ENCODE data around the gene CYP2A7.
"Not testable (repeated sequence)": the region's sequence is repeated elsewhere in the genome, so short reads cannot be mapped to it uniquely, and the experiment has no call there.

Gene CYP2A7

DNA sequence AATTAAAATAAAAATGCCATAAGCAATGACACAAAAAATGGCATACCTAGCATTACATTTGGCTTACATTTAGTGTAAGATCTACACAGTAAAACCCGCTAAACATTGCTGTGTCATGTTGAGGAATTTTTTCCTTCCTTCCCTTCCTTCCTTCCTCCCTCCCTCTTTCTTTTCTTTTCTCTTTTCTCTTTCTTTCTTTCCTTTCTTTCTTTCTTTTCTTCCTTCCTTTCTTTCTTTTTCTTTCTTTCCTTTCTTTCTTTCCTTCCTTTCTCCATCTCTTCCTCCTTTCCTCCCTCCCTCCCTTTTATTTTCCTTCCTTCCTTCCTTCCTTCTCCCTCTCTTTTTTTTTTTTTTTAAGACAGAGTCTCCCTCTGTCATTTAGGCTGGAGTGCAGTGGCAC is 43.6 kb downstream of the CYP2A7 start:
- DNase-seq = not testable (repeated sequence)

- DNase-seq = no peak
Measured at GRCh38 chr19:40836754-40837429, 45.1 kb downstream of the CYP2A7 start.

DNA sequence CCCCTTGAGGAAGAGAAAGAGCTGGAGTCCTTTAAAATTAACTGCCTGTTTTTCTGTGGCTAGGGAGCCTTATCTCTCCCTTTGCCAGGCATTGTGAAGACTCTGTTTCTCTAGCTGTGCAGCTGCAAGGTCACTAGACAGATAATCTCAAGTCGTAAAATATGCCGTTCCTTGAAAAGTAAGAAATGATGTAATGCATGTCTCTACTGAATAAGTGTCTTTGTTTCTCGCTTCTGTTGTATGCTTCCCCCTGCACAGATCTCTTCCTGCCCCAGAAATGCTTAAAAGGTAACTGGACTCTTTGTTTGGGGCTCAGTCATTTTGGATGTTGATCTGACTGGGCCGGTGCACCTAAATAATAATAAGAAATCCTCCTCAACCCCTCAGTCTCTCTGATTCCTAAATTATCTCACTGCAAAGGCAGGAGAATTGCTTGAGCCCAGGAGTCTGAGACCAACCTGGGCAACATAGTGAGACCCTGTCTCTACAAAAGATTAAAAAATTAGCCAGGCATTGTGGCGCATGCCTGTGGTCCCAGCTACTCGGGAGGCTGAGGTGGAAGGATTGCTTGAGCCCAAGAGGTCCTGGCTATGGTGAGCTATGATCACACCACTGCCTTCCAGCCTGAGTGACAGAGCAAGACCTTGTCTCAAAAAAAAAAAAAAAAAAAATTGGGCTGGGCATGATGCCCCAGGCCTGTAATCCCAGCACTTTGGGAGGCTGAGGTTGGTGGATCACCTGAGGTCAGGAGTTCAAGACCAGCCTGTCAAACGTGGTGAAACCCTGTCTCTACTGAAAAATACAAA is 48.1 kb downstream of the CYP2A7 start:
- DNase-seq = peak; percentile 80

DNA sequence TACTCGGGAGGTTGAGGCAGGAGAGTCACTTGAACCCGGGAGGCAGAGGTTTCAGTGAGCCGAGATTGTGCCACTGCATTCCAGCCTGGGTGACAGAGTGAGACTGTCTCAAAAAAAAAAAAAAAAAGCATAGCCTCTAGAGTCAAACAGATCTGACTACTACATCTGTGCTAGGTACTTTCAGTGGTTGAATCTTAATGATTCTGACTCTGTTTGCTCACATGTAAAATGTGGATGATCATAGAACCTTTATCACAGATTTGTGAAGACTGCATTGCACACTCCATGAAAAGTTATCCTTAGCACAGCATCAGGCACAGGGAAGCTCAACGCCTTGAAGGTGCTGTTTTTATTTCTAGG is 49.6 kb downstream of the CYP2A7 start:
- DNase-seq = not testable (repeated sequence)

DNA sequence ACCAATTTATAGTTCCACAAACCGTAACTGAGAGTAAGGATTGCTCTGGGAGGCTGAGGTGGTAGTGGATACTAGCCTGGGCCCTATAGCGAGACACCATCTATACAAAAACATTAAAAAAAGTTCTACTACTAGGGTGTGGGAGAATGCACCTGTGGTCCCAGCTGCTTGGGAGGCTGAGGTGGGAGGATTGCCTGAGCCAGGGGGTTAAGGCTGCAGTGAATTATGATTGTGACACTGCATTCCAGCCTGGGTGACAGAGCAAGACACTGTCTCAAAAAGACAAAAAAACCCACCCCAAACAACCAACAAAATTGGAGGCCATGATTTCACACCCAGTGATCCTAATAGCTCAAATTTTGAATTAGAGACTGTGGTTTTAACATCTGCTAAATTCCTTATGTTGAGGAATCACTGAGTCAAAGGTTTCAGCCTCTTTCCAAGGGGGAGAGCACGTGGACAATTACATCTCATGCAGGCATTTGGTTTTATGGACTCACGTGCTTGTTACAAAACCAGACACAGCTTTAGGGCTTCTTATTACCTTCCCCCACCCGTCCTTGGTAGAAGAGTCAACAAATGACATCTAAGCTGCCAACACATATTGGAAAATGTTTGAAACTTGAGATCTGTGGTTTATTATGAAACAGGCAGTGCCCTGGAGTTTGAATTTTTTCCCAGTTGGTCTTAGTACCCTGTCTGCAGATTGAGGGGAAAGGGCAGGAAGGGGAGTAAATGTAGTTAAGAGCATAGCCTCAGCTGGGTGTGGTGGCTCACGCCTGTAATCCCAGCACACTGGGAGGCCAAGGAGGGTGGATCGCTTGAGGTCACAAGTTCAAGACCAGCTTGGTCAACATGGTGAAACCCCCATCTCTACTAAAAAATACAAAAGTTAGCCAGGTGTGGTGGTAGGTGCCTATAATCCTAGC is 50.3 kb downstream of the CYP2A7 start:
- DNase-seq = peak; percentile 62

DNA sequence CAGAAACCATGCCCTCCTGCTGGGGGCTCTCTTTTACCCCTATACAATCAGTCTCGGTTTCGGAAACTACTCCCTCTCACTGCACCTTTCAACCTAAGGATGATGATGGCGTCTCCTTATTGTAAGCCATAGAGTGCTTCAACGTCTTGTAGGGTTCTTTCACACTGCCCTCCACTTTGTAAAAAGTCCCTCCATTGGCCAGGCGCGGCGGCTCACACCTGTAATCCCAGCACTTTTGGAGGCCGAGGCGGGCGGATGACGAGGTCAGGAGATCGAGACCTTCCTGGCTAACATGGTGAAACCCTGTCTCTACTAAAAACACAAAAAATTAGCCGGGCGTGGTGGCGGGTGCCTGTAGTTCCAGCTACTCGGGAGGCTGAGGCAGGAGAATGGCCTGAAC is 51.3 kb downstream of the CYP2A7 start:
- DNase-seq = not testable (repeated sequence)

- DNase-seq = no peak
Measured at GRCh38 chr19:40829205-40829604, 52.8 kb downstream of the CYP2A7 start.

GRCh38 chr19:40827386-40828247 is 54.4 kb downstream of the CYP2A7 start:
- DNase-seq = peak; percentile 41

- peak; percentile 91 for DNase-seq
Measured at GRCh38 chr19:40826699-40827385, 55.2 kb downstream of the CYP2A7 start.

DNA sequence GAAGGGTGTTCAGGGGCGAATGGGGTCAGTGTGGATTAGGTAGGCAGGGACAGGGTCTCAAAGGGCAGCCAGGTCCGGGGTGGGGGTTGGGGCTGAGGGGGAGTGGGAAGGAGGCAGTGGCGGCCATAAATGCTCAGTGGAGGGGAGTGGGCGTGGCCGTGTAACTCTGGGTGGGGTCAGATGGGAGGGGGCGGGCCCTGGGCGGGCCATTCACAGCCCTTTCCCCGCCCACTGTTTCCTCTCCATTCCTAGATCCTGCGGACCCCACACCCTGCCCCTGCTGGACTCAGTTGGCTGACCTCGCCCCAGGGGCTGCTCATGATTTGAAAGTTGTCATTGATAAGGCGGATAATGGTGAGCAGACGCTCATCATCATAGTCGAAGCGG is 55.7 kb downstream of the CYP2A7 start:
- not testable (repeated sequence) for DNase-seq

DNA sequence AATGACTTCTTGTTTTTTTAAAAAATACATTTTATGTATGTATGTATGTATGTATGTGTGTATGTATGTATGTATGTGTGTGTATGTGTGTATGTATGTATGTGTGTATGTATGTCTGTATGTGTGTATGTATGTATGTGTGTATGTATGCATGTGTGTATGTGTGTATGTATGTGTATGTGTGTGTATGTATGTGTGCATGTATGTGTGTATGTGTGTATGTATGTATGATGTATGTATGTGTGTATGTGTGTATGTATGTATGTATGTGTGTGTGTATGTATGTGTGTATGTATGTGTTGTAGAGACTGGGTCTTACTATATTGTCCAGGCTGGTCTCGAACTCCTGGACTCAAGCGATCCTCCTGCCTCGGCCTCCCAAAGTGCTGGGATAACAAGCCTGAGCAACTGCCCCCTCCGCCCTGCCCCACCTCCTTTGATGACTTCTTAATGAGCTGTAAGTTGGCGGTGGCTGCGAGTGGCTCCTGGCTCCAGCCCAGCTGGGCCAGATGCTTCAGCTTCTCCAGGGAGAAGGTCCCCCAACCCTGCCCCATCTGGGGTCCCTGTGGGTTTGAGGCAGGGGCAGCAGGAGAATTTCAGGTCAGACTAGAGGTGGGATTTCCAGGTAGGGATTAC is 56.5 kb downstream of the CYP2A7 start:
- DNase-seq = not testable (repeated sequence)
